ENCODE results near the gene SEZ6. TPM values are rescaled to one million over a fixed set of nuclear protein-coding genes. Genes with fewer than 3 reads are reported as not detected.
A peak's percentile ranks its signal among the peaks of the same experiment; 100 is the strongest.

Gene SEZ6
- total RNA-seq, 1 donor from 2014 or later: 6.7 TPM

GRCh38 chr17:29019475-29020181 is 13.8 kb upstream of the SEZ6 start:
- no peaks in the 10 kb centered on the region for H3K9me3 Mint-ChIP-seq (ENCODE audit: unreplicated experiment)
- no peak for DNase-seq
- peak overlapping the region; percentile 35 for H3K4me3 Mint-ChIP-seq (ENCODE audit: unreplicated experiment)
- peaks cover 16% of the 10 kb centered on the region for H3K4me1 Mint-ChIP-seq (ENCODE audit: low read depth, unreplicated experiment)
- TF ChIP-seq, protein P1, sequence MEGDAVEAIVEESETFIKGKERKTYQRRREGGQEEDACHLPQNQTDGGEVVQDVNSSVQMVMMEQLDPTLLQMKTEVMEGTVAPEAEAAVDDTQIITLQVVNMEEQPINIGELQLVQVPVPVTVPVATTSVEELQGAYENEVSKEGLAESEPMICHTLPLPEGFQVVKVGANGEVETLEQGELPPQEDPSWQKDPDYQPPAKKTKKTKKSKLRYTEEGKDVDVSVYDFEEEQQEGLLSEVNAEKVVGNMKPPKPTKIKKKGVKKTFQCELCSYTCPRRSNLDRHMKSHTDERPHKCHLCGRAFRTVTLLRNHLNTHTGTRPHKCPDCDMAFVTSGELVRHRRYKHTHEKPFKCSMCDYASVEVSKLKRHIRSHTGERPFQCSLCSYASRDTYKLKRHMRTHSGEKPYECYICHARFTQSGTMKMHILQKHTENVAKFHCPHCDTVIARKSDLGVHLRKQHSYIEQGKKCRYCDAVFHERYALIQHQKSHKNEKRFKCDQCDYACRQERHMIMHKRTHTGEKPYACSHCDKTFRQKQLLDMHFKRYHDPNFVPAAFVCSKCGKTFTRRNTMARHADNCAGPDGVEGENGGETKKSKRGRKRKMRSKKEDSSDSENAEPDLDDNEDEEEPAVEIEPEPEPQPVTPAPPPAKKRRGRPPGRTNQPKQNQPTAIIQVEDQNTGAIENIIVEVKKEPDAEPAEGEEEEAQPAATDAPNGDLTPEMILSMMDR (IDR thresholded peaks at IDR 0.05; ENCODE audit: partially characterized antibody, unreplicated experiment): no peak
- no peak overlapping the region for H3K27ac Mint-ChIP-seq (ENCODE audit: unreplicated experiment)
- H3K36me3 Mint-ChIP-seq (ENCODE audit: unreplicated experiment): no peaks in the 10 kb centered on the region
- H3K27me3 Mint-ChIP-seq (ENCODE audit: unreplicated experiment): peaks cover 6% of the 10 kb centered on the region

- DNase-seq: no peak
- Mint-ChIP-seq H3K36me3 (ENCODE audit: unreplicated experiment) (no peaks in the 10 kb centered on the region), H3K27me3 (ENCODE audit: unreplicated experiment) (peaks cover 6% of the 10 kb centered on the region), H3K27ac (ENCODE audit: unreplicated experiment) (no peak overlapping the region), H3K9me3 (ENCODE audit: unreplicated experiment) (no peaks in the 10 kb centered on the region), H3K4me1 (ENCODE audit: low read depth, unreplicated experiment) (peaks cover 16% of the 10 kb centered on the region), H3K4me3 (ENCODE audit: unreplicated experiment) (peak overlapping the region; percentile 35)
- TF ChIP-seq, protein P1 (IDR thresholded peaks at IDR 0.05; ENCODE audit: partially characterized antibody, unreplicated experiment): no peak
These were observed 13.1 kb upstream of the SEZ6 start for GRCh38 chr17:29018788-29019474.

DNA sequence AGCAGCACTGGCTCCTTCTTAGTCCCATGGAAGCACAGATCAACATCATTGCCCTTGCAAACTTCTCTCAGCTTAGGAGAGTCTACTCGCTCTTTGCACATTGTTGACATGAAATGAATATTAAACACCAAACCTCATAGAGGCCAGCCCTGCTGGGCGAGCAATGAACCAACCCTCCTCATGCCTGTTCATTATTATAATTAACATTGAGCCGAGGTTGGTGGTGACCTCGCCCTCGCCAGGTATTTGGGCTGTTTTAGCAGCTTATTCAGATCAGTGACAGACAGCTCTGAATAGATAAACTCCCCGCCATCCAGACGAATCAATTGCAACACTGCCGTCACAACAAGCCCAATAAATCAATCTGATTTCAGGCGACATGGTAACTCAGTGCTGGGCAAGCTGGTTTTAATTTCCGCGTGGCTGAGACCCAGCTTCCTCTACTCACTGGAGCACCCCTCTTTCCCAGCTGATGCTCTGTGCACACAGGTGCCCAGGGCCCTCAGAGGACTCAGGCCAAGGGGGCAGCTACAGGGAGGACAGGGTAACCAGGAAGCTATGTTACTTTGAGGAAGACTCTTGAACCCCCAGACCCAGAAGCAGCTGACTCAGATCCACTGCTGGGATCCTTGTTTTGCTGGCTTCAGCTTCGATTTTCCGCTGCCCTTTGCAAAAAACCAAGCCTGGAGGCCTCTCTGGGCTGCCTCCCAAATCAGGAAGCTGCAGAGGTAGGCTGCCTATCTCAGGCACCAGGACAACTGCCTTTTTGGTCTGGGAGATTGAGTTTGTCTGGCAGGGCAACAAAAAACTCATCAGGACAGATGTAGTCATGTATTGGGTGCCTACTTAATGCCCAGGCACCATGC is 10.7 kb upstream of the SEZ6 start:
- DNase-seq: no peak
- H3K27ac Mint-ChIP-seq (ENCODE audit: unreplicated experiment): no peak overlapping the region
- peaks cover 16% of the 10 kb centered on the region for H3K4me1 Mint-ChIP-seq (ENCODE audit: low read depth, unreplicated experiment)
- no peaks in the 10 kb centered on the region for H3K9me3 Mint-ChIP-seq (ENCODE audit: unreplicated experiment)
- peaks cover 6% of the 10 kb centered on the region for H3K27me3 Mint-ChIP-seq (ENCODE audit: unreplicated experiment)
- H3K36me3 Mint-ChIP-seq (ENCODE audit: unreplicated experiment): no peaks in the 10 kb centered on the region
- no peak overlapping the region for H3K4me3 Mint-ChIP-seq (ENCODE audit: unreplicated experiment)
- TF ChIP-seq, protein P1 (IDR thresholded peaks at IDR 0.05; ENCODE audit: partially characterized antibody, unreplicated experiment): no peak

GRCh38 chr17:29014716-29015115 is 8.9 kb upstream of the SEZ6 start:
- Mint-ChIP-seq H3K9me3 (ENCODE audit: unreplicated experiment) (no peaks in the 10 kb centered on the region), H3K27me3 (ENCODE audit: unreplicated experiment) (peaks cover 7% of the 10 kb centered on the region), H3K4me3 (ENCODE audit: unreplicated experiment) (no peak overlapping the region), H3K36me3 (ENCODE audit: unreplicated experiment) (no peaks in the 10 kb centered on the region), H3K4me1 (ENCODE audit: low read depth, unreplicated experiment) (peaks cover 13% of the 10 kb centered on the region), H3K27ac (ENCODE audit: unreplicated experiment) (no peak overlapping the region)
- no peak for DNase-seq
- TF ChIP-seq, protein P1 (IDR thresholded peaks at IDR 0.05; ENCODE audit: partially characterized antibody, unreplicated experiment): no peak
